Upper lobe of left lung (tissue), 6 donors: ENCODE measurements around the gene ULK4. TPM values are rescaled to one million over a fixed set of nuclear protein-coding genes. Genes with fewer than 3 reads are reported as not detected.

Experiments
- ATAC-seq, 2 donors: fragments of 200-7000 bp; cut with Tn5 transposase; one replicate each; pipeline ENCODE4 v1.9.1; 2022; ENCODE audit warnings: mild to moderate bottlenecking in 2 of 2, moderate library complexity in 2 of 2; ENCODE audit not compliant: low FRiP score in 2 of 2
- DNase-seq, 2 donors: peaks; one replicate each; pipeline ENCODE4 v3.0.0-alpha.2; 2019 to 2020
- H3K27ac ChIP-seq, 4 donors: fragments of 200-600 bp; sonication (generic); one replicate each; pipeline ENCODE4 v1.5.1; 2016 to 2019
- H3K27me3 ChIP-seq, 4 donors: fragments of 200-600 bp; sonication (generic); one replicate each; pipeline ENCODE4 v1.5.1; 2017 to 2019
- H3K36me3 ChIP-seq, 4 donors: fragments of 200-600 bp; sonication (generic); one replicate each; pipeline ENCODE4 v1.5.1; 2016 to 2019
- H3K4me1 ChIP-seq, 4 donors: fragments of 200-600 bp; sonication (generic); one replicate each; pipeline ENCODE4 v1.5.1; 2018 to 2019
- H3K4me3 ChIP-seq, 4 donors: fragments of 200-600 bp; sonication (generic); one replicate each; pipeline ENCODE4 v1.5.1; 2017 to 2019; ENCODE audit warnings: mild to moderate bottlenecking in 2 of 4, moderate library complexity in 1 of 4
- H3K9me3 ChIP-seq, 4 donors: fragments of 200-600 bp; sonication (generic); one replicate each; pipeline ENCODE4 v1.5.1; 2018 to 2019
- CTCF ChIP-seq, 6 experiments: fragments of 450-650 bp in 4 of 6; fragments of 200-600 bp in 2 of 6; sonication (generic) in 2 of 6; IDR thresholded peaks; one replicate each; pipeline ENCODE4 v1.5.1; 2016 to 2019; ENCODE audit warnings: antibody characterized with exemption in 6 of 6
- EP300 ChIP-seq, 4 donors: sonication (generic); formaldehyde crosslinking; IDR thresholded peaks; one replicate each; pipeline ENCODE4 v1.5.1; 2017; ENCODE audit warnings: antibody characterized with exemption in 4 of 4, control low read depth in 2 of 4
- POLR2A ChIP-seq, 4 donors: fragments of 450-650 bp; IDR thresholded peaks; one replicate each; pipeline ENCODE4 v1.5.1; 2016 to 2017; ENCODE audit warnings: antibody characterized with exemption in 4 of 4, mild to moderate bottlenecking in 2 of 4
- POLR2AphosphoS5 ChIP-seq, 2 donors: sonication (generic); formaldehyde crosslinking; IDR thresholded peaks; one replicate each; pipeline ENCODE4 v1.5.1; 2017; ENCODE audit warnings: antibody characterized with exemption in 2 of 2
- WGBS, 2 donors: methylation state at CpG; one replicate each; pipeline ENCODE4 v1.1.5; 2017 to 2018; 5-methylcytosine and 5-hydroxymethylcytosine counted together
- total RNA-seq, 6 donors: library from RNA; depleted of rRNA in 4 of 6; stranded (reverse); fragments of >200 nt in 4 of 6; gene quantifications; one replicate each; pipeline versions ENCODE4 v1.1.0 to v1.2.1, GENCODE V29; 2016 to 2021
- donor health status: DM: no; HTN: no; CAD: no; lungs with moderate emphysema.
- donor health status: DM: no; HTN: yes; CAD: no; lungs with severe emphysema.

Gene ULK4
- total RNA-seq, 6 donors from 2014 or later: 9.4 to 76.5 (median 28.1) TPM

GRCh38 chr3:41523897-41524296 lies 438.0 kb downstream of the ULK4 start:
- no peak for DNase-seq
- Histone ChIP-seq H3K27me3 (no peaks in the 10 kb centered on the region), H3K36me3 (no peaks in the 10 kb centered on the region), H3K27ac (no peak overlapping the region), H3K4me3 (no peak overlapping the region), H3K4me1 (no peaks in the 10 kb centered on the region), H3K9me3 (no peaks in the 10 kb centered on the region)
- no peak for ATAC-seq
- TF ChIP-seq EP300 (IDR thresholded peaks at IDR 0.05) (no peak), POLR2AphosphoS5 (IDR thresholded peaks at IDR 0.05) (no peak), CTCF (IDR thresholded peaks at IDR 0.05) (no peak), POLR2A (IDR thresholded peaks at IDR 0.05) (no peak)
- 86 to 88% methylated on average over 1 of the region's 1 CpG for WGBS, 2 donors

DNA sequence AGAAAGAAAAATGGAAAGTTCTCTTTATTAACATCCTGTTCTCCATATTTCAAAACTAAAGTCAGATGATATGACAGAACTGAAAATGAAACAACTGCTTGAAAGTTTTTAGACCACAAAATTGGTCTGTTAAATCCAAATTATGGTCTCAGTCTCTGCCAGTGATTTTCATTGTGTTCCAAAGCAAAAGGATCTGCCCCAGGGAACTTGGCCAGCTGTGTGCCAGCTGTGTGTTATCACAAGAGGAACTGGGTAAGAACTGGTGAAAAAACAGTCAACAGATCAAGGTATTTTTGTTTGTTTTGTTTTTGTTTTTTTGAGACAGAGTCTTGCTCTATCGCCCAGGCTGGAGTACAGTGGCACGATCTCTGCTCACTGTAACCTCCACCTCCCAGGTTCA lies 439.3 kb downstream of the ULK4 start:
- Histone ChIP-seq H3K4me3 (no peak overlapping the region), H3K9me3 (no peaks in the 10 kb centered on the region), H3K36me3 (no peaks in the 10 kb centered on the region), H3K4me1 (no peaks in the 10 kb centered on the region), H3K27ac (no peak overlapping the region), H3K27me3 (no peaks in the 10 kb centered on the region)
- ATAC-seq (no peak), DNase-seq (no peak)
- no peak for TF ChIP-seq CTCF (IDR thresholded peaks at IDR 0.05)
- no peak for TF ChIP-seq EP300 (IDR thresholded peaks at IDR 0.05)
- TF ChIP-seq POLR2A (IDR thresholded peaks at IDR 0.05): no peak
- no peak for TF ChIP-seq POLR2AphosphoS5 (IDR thresholded peaks at IDR 0.05)
- WGBS, 2 donors: 87 to 91% methylated on average over 2 of the region's 2 CpGs

DNA sequence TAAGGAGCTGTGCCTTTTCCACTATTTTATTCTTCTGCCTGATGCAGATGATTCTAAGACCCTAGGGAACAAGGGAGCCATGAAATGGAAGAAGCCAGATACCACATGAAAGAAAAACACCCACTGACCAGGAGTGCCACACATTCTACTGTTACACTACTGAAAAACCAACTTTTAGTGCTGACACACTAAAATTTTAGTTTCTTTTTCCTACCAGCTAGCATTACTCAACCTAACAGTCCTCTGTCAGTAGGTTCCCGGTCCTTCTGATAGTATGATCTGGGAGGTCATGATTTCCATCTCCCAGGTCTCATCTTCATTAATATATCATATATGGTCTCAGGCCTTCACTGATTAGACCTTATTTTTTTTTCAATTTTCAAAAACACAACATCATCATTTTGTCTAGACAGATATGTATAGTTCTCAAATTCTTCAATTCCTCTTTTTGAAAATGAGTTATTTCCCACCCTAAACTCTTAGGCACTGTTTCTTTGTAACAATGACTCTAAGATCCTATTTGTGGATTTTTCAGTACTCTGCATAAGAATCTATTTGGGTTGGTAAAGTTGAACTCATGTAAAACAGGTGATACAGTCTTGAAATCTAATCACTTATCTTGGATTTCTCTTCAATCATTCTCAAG lies 440.8 kb downstream of the ULK4 start:
- TF ChIP-seq POLR2AphosphoS5 (IDR thresholded peaks at IDR 0.05) (no peak), POLR2A (IDR thresholded peaks at IDR 0.05) (no peak), CTCF (IDR thresholded peaks at IDR 0.05) (no peak), EP300 (IDR thresholded peaks at IDR 0.05) (no peak)
- Histone ChIP-seq H3K4me1 (no peaks in the 10 kb centered on the region), H3K9me3 (no peaks in the 10 kb centered on the region), H3K27me3 (no peaks in the 10 kb centered on the region), H3K36me3 (no peaks in the 10 kb centered on the region), H3K27ac (no peak overlapping the region), H3K4me3 (no peak overlapping the region)
- 68 to 74% methylated on average over 1 of the region's 1 CpG for WGBS, 2 donors
- no peak for ATAC-seq
- no peak for DNase-seq

DNA sequence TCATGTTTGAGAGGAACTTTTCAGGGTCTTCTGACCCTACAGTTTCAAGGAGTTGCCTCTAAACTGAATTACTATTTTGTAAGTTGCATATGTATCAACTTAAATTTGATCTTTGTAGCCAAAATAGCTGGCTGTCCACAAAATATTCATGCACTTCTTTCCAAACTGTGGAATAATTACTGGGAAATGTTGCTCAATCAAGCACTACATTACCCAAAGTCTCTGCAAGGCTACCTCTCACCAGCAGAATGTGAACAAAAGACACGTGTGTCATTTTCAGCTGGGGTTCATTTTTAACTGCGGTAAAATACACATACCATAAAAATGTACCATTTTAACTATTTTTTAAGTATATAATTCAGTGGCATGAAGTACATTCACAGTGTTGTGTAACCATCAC lies 442.2 kb downstream of the ULK4 start:
- no peak overlapping the region for H3K27ac ChIP-seq
- TF ChIP-seq EP300 (IDR thresholded peaks at IDR 0.05) (no peak), POLR2AphosphoS5 (IDR thresholded peaks at IDR 0.05) (no peak), CTCF (IDR thresholded peaks at IDR 0.05) (no peak)
- WGBS, 2 donors: 89 to 90% methylated on average over 2 of the region's 2 CpGs
- no peaks in the 10 kb centered on the region for H3K27me3 ChIP-seq
- ATAC-seq (no peak), DNase-seq (no peak)
- H3K4me1 ChIP-seq: no peaks in the 10 kb centered on the region
- no peak overlapping the region for H3K4me3 ChIP-seq
- H3K36me3 ChIP-seq: no peaks in the 10 kb centered on the region
- H3K9me3 ChIP-seq: no peaks in the 10 kb centered on the region

DNA sequence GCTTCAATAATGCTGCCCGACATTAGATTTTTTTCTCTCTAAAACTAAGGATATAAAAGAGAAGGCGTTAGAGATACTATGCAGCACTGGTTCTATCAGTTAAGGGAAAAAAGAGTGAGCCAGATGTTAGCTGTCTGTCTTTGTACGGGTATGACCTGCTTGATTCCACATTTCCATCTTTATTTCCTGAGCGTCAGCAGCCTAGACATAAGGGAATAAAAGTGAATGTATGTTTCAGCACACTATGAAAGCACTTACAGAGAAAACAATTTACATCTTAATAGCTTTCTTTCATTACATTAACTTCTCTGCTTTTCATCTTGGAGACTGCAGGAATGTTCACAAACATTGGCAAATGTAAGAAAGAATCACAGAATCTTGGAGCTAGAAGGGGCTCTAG lies 443.3 kb downstream of the ULK4 start:
- TF ChIP-seq POLR2A (IDR thresholded peaks at IDR 0.05) (no peak), CTCF (IDR thresholded peaks at IDR 0.05) (no peak), POLR2AphosphoS5 (IDR thresholded peaks at IDR 0.05) (no peak), EP300 (IDR thresholded peaks at IDR 0.05) (no peak)
- Histone ChIP-seq H3K27me3 (no peaks in the 10 kb centered on the region), H3K36me3 (no peaks in the 10 kb centered on the region), H3K9me3 (no peaks in the 10 kb centered on the region), H3K4me1 (no peaks in the 10 kb centered on the region), H3K27ac (no peak overlapping the region), H3K4me3 (no peak overlapping the region)
- ATAC-seq (no peak), DNase-seq (no peak)
- whole genome bisulfite sequencing, 2 donors: 82 to 90% methylated on average over 4 of the region's 4 CpGs
